Measurements from ENCODE around the gene WDR13.

WDR13 gene

DNA sequence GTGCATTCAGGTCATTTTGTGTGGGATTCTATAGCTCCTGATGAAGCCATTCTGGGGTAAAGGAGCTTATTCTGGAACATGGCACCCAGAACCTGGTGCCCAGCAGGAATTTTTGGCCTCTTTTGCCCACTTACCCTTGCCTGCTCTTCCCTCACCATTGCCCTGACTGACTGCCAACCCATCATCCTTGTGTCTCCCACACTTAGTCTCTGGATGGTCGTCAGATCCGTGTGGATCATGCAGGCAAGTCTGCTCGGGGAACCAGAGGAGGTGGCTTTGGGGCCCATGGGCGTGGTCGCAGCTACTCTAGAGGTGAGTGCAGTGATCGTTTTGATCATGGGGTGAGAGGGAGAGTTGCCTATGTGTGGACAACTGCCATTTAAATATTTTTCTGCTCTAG lies 21.2 kb upstream of the WDR13 start:
- Histone ChIP-seq H3K4me1 (ENCODE audit: control insufficient read depth, insufficient read depth, low read length) (peaks cover 10% of the 10 kb centered on the region), H3K36me3 (ENCODE audit: control insufficient read depth, insufficient read depth, low read length) (peaks cover 26% of the 10 kb centered on the region), H3K4me3 (ENCODE audit: low read length) (peak overlapping the region; percentile 28), H3K27ac (ENCODE audit: low read depth, low read length) (no peak overlapping the region), H3K27me3 (ENCODE audit: control insufficient read depth, insufficient read depth, low read length) (no peaks in the 10 kb centered on the region), H3K9ac (ENCODE audit: low read length) (no peak overlapping the region)

DNA sequence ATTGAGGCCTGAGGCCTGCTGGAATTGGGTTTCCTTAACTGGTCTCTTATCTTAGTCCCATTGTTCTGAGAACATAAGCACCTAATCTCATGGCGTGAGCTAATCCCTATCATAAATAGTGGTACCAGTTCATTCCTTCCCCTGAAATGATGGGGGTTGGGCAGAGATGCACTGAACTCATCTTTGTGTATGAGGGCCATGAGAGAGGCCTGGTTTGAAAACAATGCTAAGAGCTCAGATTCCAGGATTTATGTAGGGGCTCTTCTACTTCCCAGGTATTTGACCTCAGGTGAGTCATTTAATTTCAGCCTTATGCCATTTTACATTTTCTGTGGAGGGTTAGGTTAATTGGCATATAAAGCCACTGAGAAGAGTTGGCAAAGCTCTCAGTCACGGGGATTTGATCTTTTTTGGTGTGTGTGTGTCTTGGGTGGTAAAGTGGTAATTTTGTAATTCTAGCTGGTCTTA lies 18.6 kb upstream of the WDR13 start:
- Histone ChIP-seq H3K9ac (ENCODE audit: low read length) (no peak overlapping the region), H3K27me3 (ENCODE audit: control insufficient read depth, insufficient read depth, low read length) (no peaks in the 10 kb centered on the region), H3K4me1 (ENCODE audit: control insufficient read depth, insufficient read depth, low read length) (peaks cover 10% of the 10 kb centered on the region), H3K4me3 (ENCODE audit: low read length) (no peak overlapping the region), H3K27ac (ENCODE audit: low read depth, low read length) (no peak overlapping the region), H3K36me3 (ENCODE audit: control insufficient read depth, insufficient read depth, low read length) (peaks cover 26% of the 10 kb centered on the region)

DNA sequence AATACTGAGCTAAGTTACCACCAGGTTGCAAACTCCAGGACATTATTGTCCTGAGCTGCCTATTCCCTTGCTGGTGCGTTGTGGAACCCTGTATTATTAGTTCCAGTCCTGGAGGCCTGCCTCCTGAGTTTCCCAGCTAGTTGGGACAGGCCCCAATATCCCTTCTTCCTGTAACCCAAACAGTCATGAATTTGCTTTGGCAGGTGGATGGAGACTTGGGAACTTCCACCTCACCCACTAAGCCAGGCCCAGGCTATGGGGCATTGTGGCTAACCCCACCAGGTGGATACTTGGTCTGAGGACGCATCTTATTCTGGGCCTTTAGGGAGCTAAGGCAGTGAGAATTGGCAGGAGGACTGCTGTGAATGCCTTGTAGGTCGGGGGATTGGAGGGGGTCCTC lies 18.0 kb upstream of the WDR13 start:
- no peak overlapping the region for H3K9ac ChIP-seq (ENCODE audit: low read length)
- H3K36me3 ChIP-seq (ENCODE audit: control insufficient read depth, insufficient read depth, low read length): peaks cover 26% of the 10 kb centered on the region
- H3K4me1 ChIP-seq (ENCODE audit: control insufficient read depth, insufficient read depth, low read length): peaks cover 10% of the 10 kb centered on the region
- H3K27ac ChIP-seq (ENCODE audit: low read depth, low read length): no peak overlapping the region
- no peaks in the 10 kb centered on the region for H3K27me3 ChIP-seq (ENCODE audit: control insufficient read depth, insufficient read depth, low read length)
- no peak overlapping the region for H3K4me3 ChIP-seq (ENCODE audit: low read length)

DNA sequence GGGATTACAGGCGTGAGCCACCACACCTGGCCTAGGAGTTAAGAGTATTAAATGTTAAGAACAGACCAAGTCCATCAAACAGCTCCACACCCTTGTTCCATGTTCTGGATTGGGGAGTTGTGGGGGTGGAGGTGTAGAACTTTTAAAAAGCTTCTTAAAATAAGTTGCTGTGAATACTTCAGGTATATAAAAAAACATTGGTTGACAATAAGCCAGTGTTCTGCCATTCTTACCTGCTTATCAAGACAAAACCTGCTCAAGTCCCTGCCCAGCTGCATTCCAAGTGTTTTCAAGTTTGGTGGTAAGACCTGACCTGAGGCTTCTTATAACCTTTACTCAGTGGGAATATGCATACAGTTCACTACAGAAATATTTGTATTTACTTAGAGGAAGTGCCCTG lies 16.6 kb upstream of the WDR13 start:
- peaks cover 20% of the 10 kb centered on the region for H3K36me3 ChIP-seq (ENCODE audit: control insufficient read depth, insufficient read depth, low read length)
- no peaks in the 10 kb centered on the region for H3K27me3 ChIP-seq (ENCODE audit: control insufficient read depth, insufficient read depth, low read length)
- H3K9ac ChIP-seq (ENCODE audit: low read length): no peak overlapping the region
- no peak overlapping the region for H3K4me3 ChIP-seq (ENCODE audit: low read length)
- H3K27ac ChIP-seq (ENCODE audit: low read depth, low read length): no peak overlapping the region
- H3K4me1 ChIP-seq (ENCODE audit: control insufficient read depth, insufficient read depth, low read length): peaks cover 4% of the 10 kb centered on the region

DNA sequence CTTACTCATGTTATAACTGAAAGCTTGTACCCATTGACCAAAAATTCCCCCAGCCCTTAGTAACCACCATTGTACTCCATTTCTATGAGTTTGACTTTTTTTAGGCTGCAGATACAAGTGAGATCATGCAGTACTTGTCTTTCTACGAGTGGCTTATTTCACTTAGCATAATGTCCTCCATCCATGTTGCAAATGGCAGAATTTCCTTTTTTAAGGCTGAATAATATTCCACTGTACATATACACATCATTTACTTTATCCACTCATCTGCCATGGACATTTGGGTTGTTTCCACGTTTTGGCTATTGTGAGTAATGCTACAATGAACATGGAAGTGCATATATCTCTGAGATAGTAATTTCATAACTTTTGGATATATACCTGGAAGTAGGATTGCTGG lies 12.6 kb upstream of the WDR13 start:
- Histone ChIP-seq H3K4me3 (ENCODE audit: low read length) (no peak overlapping the region), H3K27ac (ENCODE audit: low read depth, low read length) (no peak overlapping the region), H3K36me3 (ENCODE audit: control insufficient read depth, insufficient read depth, low read length) (no peaks in the 10 kb centered on the region), H3K9ac (ENCODE audit: low read length) (no peak overlapping the region), H3K27me3 (ENCODE audit: control insufficient read depth, insufficient read depth, low read length) (no peaks in the 10 kb centered on the region), H3K4me1 (ENCODE audit: control insufficient read depth, insufficient read depth, low read length) (no peaks in the 10 kb centered on the region)

DNA sequence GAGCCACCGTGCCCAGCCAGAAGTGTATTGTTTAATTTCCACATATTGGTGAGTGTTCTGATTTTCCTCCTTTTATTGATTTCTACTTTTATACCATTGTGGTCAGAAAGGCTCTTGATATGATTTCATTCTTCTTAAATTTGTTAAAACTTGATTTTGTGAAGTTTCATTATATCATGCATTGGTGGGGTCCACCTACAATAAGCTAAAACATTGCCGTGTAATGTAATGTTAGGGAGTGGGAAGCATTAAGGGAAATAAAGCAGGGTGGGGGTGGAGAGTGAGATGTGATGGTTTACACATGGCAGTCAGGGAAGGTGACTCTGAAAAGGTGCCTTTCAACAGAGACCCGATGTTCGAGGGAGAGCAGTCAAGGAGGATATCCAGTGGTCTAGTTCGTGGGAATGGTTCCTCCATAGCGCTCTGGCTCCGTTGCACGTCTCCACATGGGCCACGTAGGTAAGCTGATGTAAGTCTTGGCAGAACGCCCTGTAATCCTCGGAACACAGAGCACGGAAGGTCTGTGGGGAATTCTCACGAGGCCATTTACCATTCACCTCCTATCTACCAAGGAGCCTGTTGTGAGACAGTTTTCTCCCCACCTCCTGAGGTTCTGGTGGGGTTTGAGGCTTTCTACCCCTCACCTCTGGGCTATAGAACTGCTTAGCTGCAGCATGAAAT lies 7.7 kb upstream of the WDR13 start:
- no peak overlapping the region for H3K27ac ChIP-seq (ENCODE audit: low read depth, low read length)

DNA sequence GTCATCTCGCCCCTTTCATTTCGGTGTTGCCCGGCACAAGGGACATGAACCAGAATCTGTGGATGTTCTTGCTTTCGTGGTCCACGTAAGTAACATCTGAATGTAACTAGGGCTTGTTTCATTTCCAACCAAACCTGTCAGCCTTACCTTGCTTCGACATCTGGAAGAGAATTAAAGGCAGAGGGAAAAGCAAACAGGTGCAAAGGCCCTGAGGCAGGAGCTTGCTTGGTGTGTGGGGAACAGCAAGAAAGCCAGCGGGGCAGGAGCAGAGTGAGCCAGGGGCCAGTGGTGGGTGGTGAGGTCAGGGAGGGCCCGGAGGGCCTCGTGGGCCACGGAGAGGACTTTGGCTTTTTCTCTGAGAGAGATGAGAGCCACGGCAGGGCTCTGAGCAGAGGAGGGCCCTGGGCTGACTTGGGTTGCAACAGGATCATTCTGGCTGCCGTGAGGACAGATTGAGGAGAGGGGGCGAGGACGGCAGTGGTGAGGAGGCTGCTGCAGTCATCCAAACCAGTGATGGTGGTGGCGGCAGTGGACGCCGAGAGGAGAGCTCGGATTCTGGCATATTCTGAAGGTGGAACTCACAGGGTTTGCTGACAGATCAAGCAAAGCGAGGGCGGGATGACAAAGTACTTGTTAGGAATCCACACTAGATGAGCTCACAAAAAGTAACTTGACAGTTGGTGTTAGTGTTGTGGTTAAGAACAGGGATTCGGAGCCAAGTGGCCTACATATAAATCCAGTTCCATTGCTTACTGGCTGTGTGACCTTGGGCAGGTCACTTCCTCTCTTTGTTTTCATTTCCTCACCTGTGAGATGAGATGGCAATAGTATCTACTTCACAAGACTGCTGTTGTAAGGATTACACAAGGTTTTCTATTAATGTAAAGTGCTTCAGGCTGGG lies 6.8 kb upstream of the WDR13 start:
- Histone ChIP-seq H3K27me3 (ENCODE audit: control insufficient read depth, insufficient read depth, low read length) (no peaks in the 10 kb centered on the region), H3K36me3 (ENCODE audit: control insufficient read depth, insufficient read depth, low read length) (no peaks in the 10 kb centered on the region), H3K27ac (ENCODE audit: low read depth, low read length) (no peak overlapping the region), H3K4me3 (ENCODE audit: low read length) (no peak overlapping the region), H3K9ac (ENCODE audit: low read length) (no peak overlapping the region), H3K4me1 (ENCODE audit: control insufficient read depth, insufficient read depth, low read length) (no peaks in the 10 kb centered on the region)

More for the DNA sequence above, 7.7 kb upstream of the WDR13 start:
- H3K27me3 ChIP-seq (ENCODE audit: control insufficient read depth, insufficient read depth, low read length): no peaks in the 10 kb centered on the region
- H3K36me3 ChIP-seq (ENCODE audit: control insufficient read depth, insufficient read depth, low read length): no peaks in the 10 kb centered on the region
- H3K9ac ChIP-seq (ENCODE audit: low read length): no peak overlapping the region
- H3K4me1 ChIP-seq (ENCODE audit: control insufficient read depth, insufficient read depth, low read length): no peaks in the 10 kb centered on the region
- H3K4me3 ChIP-seq (ENCODE audit: low read length): no peak overlapping the region

DNA sequence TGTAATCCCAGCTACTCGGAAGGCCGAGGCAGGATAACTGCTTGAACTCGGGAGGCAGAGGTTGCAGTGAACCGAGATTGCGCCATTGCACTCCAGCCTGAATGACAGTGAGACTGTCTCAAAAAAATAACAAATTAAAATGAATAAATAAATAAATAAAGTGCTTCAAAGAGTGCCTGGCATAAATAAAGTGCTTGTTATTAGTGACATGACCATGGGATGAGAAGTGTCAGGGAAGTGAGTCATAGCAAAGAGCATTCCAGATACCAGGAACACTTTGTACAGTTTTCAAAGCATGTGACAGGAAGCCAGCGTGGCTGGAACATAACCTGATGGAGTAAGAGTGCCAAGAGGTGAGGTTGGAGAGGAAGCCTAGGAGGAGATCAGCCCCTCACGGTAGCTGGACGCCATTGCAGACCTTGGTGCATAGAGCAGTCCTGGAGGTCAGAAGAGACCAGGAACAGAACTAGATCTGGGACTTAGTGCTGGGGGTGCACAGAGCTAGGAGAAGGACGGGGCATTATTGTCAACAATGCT lies 6.0 kb upstream of the WDR13 start:
- no peaks in the 10 kb centered on the region for H3K36me3 ChIP-seq (ENCODE audit: control insufficient read depth, insufficient read depth, low read length)
- H3K4me3 ChIP-seq (ENCODE audit: low read length): no peak overlapping the region
- H3K9ac ChIP-seq (ENCODE audit: low read length): no peak overlapping the region
- no peak overlapping the region for H3K27ac ChIP-seq (ENCODE audit: low read depth, low read length)
- H3K4me1 ChIP-seq (ENCODE audit: control insufficient read depth, insufficient read depth, low read length): no peaks in the 10 kb centered on the region
- no peaks in the 10 kb centered on the region for H3K27me3 ChIP-seq (ENCODE audit: control insufficient read depth, insufficient read depth, low read length)

DNA sequence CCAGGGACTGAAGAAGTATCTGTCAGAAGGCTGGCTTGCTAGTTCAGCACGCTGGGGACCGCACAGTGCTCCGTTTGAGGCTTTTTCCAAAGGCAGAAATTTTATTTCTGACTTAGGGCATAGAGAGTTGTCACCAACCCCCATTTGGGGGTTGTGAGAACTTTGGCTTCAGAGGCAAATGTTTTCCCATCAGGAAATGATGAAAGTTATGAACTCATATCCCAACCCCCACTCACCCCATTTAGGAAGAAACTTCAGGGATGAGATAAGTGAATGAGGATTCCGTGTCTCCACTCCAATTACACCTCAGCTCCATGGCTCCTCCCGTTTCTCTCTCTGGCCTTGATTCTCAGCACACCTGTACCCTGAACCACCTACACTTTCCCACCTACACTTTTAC lies 4.3 kb upstream of the WDR13 start:
- no peaks in the 10 kb centered on the region for H3K36me3 ChIP-seq (ENCODE audit: control insufficient read depth, insufficient read depth, low read length)
- no peak overlapping the region for H3K9ac ChIP-seq (ENCODE audit: low read length)
- H3K27me3 ChIP-seq (ENCODE audit: control insufficient read depth, insufficient read depth, low read length): no peaks in the 10 kb centered on the region
- no peaks in the 10 kb centered on the region for H3K4me1 ChIP-seq (ENCODE audit: control insufficient read depth, insufficient read depth, low read length)
- H3K4me3 ChIP-seq (ENCODE audit: low read length): no peak overlapping the region
- no peak overlapping the region for H3K27ac ChIP-seq (ENCODE audit: low read depth, low read length)

DNA sequence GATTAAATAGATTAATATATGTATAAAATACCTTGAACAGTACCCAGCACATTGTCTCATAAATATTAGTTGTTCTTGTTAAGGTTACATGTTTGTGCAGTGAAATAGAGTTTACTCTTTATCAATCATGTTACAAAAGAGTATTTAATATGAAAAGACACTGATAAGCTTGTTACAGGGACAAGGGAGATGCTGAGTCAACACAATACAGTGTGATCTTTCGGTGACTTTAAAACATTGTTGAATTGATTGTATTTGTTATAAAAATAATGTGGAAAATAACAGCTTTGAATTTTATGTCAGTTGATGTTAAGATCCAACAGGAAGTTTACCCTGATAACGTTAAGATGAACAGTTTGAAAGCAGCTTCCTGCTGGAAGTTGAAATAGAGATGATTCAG lies 1.4 kb upstream of the WDR13 start:
- Histone ChIP-seq H3K4me1 (ENCODE audit: control insufficient read depth, insufficient read depth, low read length) (no peaks in the 10 kb centered on the region), H3K27me3 (ENCODE audit: control insufficient read depth, insufficient read depth, low read length) (no peaks in the 10 kb centered on the region), H3K36me3 (ENCODE audit: control insufficient read depth, insufficient read depth, low read length) (peaks cover 5% of the 10 kb centered on the region), H3K4me3 (ENCODE audit: low read length) (no peak overlapping the region), H3K9ac (ENCODE audit: low read length) (no peak overlapping the region), H3K27ac (ENCODE audit: low read depth, low read length) (no peak overlapping the region)

DNA sequence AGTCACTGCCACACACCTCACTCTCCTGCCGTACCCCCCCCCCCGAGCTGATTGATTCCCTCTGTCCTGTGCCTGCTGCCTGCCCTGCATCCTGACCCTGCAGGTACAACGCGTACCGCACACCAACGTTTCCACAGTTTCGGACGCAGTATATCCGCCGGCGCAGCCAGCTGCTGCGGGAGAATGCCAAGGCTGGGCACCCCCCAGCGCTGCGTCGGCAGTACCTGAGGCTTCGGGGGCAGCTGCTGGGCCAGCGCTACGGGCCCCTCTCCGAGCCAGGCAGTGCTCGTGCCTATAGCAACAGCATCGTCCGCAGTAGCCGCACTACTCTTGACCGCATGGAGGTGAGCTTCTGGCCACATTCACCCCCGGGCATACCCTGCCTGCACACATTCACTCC lies 1.3 kb downstream of the WDR13 start:
- Histone ChIP-seq H3K27me3 (ENCODE audit: control insufficient read depth, insufficient read depth, low read length) (no peaks in the 10 kb centered on the region), H3K9ac (ENCODE audit: low read length) (no peak overlapping the region), H3K4me1 (ENCODE audit: control insufficient read depth, insufficient read depth, low read length) (no peaks in the 10 kb centered on the region), H3K36me3 (ENCODE audit: control insufficient read depth, insufficient read depth, low read length) (peaks cover 12% of the 10 kb centered on the region), H3K27ac (ENCODE audit: low read depth, low read length) (no peak overlapping the region), H3K4me3 (ENCODE audit: low read length) (peak overlapping the region; percentile 86)

DNA sequence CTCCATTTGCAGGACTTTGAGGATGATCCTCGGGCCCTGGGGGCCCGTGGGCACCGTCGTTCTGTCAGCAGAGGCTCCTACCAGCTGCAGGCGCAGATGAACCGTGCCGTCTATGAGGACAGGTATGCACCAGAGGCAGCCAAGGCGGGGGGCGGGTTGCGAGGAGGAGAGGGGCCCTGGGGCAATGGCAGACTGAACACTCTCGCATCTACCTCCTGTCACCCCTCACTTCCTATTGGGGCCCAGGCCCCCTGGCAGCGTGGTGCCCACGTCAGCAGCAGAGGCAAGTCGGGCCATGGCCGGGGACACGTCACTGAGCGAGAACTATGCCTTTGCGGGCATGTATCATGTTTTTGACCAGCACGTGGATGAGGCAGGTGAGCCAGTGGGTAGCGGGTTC lies 2.0 kb downstream of the WDR13 start:
- H3K4me3 ChIP-seq (ENCODE audit: low read length): no peak overlapping the region

More for the DNA sequence above, 2.0 kb downstream of the WDR13 start:
- H3K4me1 ChIP-seq (ENCODE audit: control insufficient read depth, insufficient read depth, low read length): no peaks in the 10 kb centered on the region
- H3K36me3 ChIP-seq (ENCODE audit: control insufficient read depth, insufficient read depth, low read length): peaks cover 12% of the 10 kb centered on the region
- H3K27me3 ChIP-seq (ENCODE audit: control insufficient read depth, insufficient read depth, low read length): no peaks in the 10 kb centered on the region
- no peak overlapping the region for H3K9ac ChIP-seq (ENCODE audit: low read length)
- H3K27ac ChIP-seq (ENCODE audit: low read depth, low read length): no peak overlapping the region
